HG02642 (cell line): ENCODE measurements around the gene ITM2C.

Experiments used
- ATAC-seq: cut with Tn5 transposase; IDR thresholded peaks from one replicate; pipeline ENCODE4 v1.9.1; 2021; ENCODE audit warnings: mild to moderate bottlenecking; ENCODE audit not compliant: unreplicated experiment, poor library complexity

Gene ITM2C

GRCh38 chr2:230864605-230865306, at the start of gene ITM2C:
ITM2C (plus strand) TSS chr2:230864942; CDS start chr2:230865026, 84 bp downstream.
- ATAC-seq: peak; percentile 76

GRCh38 chr2:230815088-230815487, 49.7 kb upstream of the ITM2C start:
- no peak for ATAC-seq

- no peak for ATAC-seq
Measured at GRCh38 chr2:230816735-230817134, 48.0 kb upstream of the ITM2C start.

- no peak for ATAC-seq
Measured at GRCh38 chr2:230819433-230819832, 45.3 kb upstream of the ITM2C start.

GRCh38 chr2:230821261-230821990, 43.3 kb upstream of the ITM2C start:
- ATAC-seq: no peak

- no peak for ATAC-seq
Measured at GRCh38 chr2:230821991-230822520, 42.7 kb upstream of the ITM2C start.

GRCh38 chr2:230823264-230823964, 41.3 kb upstream of the ITM2C start:
- no peak for ATAC-seq

- ATAC-seq: peak; percentile 54
Measured at GRCh38 chr2:230824406-230824978, 40.2 kb upstream of the ITM2C start.

- ATAC-seq: no peak
Measured at GRCh38 chr2:230825354-230825753, 39.4 kb upstream of the ITM2C start.

- peak; percentile 24 for ATAC-seq
Measured at GRCh38 chr2:230827774-230828271, 36.9 kb upstream of the ITM2C start.

- peak; percentile 41 for ATAC-seq
Measured at GRCh38 chr2:230828272-230828961, 36.3 kb upstream of the ITM2C start.

GRCh38 chr2:230829293-230829692, 35.4 kb upstream of the ITM2C start:
- ATAC-seq: no peak

- ATAC-seq: no peak
Measured at GRCh38 chr2:230829959-230830358, 34.8 kb upstream of the ITM2C start.

- ATAC-seq: no peak
Measured at GRCh38 chr2:230830428-230830827, 34.3 kb upstream of the ITM2C start.

- no peak for ATAC-seq
Measured at GRCh38 chr2:230840301-230840700, 24.4 kb upstream of the ITM2C start.

GRCh38 chr2:230842473-230842872, 22.3 kb upstream of the ITM2C start:
- ATAC-seq: no peak

- ATAC-seq: no peak
Measured at GRCh38 chr2:230843132-230843531, 21.6 kb upstream of the ITM2C start.

- ATAC-seq: no peak
Measured at GRCh38 chr2:230846360-230846759, 18.4 kb upstream of the ITM2C start.

- ATAC-seq: peak; percentile 92
Measured at GRCh38 chr2:230847883-230848388, 16.8 kb upstream of the ITM2C start.
